Naive thymus-derived CD8-positive, alpha-beta T cell (primary cell): ENCODE results near the gene MUL1. TPM values are rescaled to one million over a fixed set of nuclear protein-coding genes. Genes with fewer than 3 reads are reported as not detected.

ENCODE experiments used
- polyA plus RNA-seq, 3 donors: library from polyadenylated mRNA; unstranded; fragments of 300-500 nt; fragmentation: Illumina TruSeq; gene quantifications; one replicate each; pipeline ENCODE4 v1.2.3, GENCODE V29; 2021
- total RNA-seq, 8 experiments: library from RNA in 2 of 8; stranded (reverse) in 2 of 8; gene quantifications; one replicate each; pipeline ENCODE4 v1.2.3 and lab custom pipeline; 2021 to 2026

MUL1 gene
- total and polyA plus RNA-seq, 5 experiments from 2014 or later = 17.4 to 36.2 (median 23.4) TPM

Other genes starting within 250 kb of the MUL1 start
- not detected for gene VWA5B1, start 217.3 kb downstream of the MUL1 start, total RNA-seq
- gene VWA5B1, start 217.3 kb downstream of the MUL1 start, polyA plus RNA-seq = under 1 TPM in 1 of 3 donors, not detected in 2; 0.06 TPM
- 1 to 10 TPM; 5.0 to 5.6 TPM for gene CAMK2N1, start 21.9 kb downstream of the MUL1 start, total RNA-seq
- gene CAMK2N1, start 21.9 kb downstream of the MUL1 start, polyA plus RNA-seq = under 1 TPM; 0.23 to 0.34 (median 0.25) TPM
- gene FAM43B, start 44.4 kb upstream of the MUL1 start, total RNA-seq = not detected
- gene FAM43B, start 44.4 kb upstream of the MUL1 start, polyA plus RNA-seq = not detected
- not detected for gene CDA, start 80.9 kb upstream of the MUL1 start, total RNA-seq
- gene CDA, start 80.9 kb upstream of the MUL1 start, polyA plus RNA-seq = not detected
- gene PINK1, start 125.3 kb upstream of the MUL1 start, total RNA-seq = 10 to 100 TPM; 29.8 to 31.9 TPM
- 10 to 100 TPM; 18.4 to 26.3 (median 19.5) TPM for gene PINK1, start 125.3 kb upstream of the MUL1 start, polyA plus RNA-seq
- gene DDOST, start 153.2 kb upstream of the MUL1 start, total RNA-seq = 100 to 1,000 TPM; 115 to 118 TPM
- gene DDOST, start 153.2 kb upstream of the MUL1 start, polyA plus RNA-seq = 100 to 1,000 TPM; 209 to 255 (median 225) TPM
- gene KIF17, start 209.9 kb upstream of the MUL1 start, total RNA-seq = not detected
- not detected for gene KIF17, start 209.9 kb upstream of the MUL1 start, polyA plus RNA-seq
- gene SH2D5, start 224.6 kb upstream of the MUL1 start, total RNA-seq = not detected
- not detected for gene SH2D5, start 224.6 kb upstream of the MUL1 start, polyA plus RNA-seq